AG09309 (cell line): ENCODE results near the gene SLC24A3.

Experiments used
- DNase-seq: peaks from one replicate; pipeline ENCODE4 v3.0.0-alpha.2; 2010; ENCODE audit warnings: low read depth
- H3K4me3 ChIP-seq: 2 replicates; pipeline ENCODE4 v1.5.1; 2011; ENCODE audit warnings: mild to moderate bottlenecking, low read depth, low read length, moderate library complexity; ENCODE audit not compliant: control insufficient read depth
- CTCF ChIP-seq: IDR thresholded peaks from 2 replicates; pipeline ENCODE4 v1.5.1; 2011; ENCODE audit warnings: mild to moderate bottlenecking, low read depth, low read length, inconsistent platforms; ENCODE audit not compliant: insufficient read depth, control insufficient read depth; ENCODE audit errors: missing control alignments

The SLC24A3 gene

GRCh38 chr20:19295076-19295475 lies 82.6 kb downstream of the SLC24A3 start:
- no peak for TF ChIP-seq CTCF
- H3K4me3 ChIP-seq = no peak overlapping the region
- no peak for DNase-seq

GRCh38 chr20:19298652-19299051 lies 86.2 kb downstream of the SLC24A3 start:
- TF ChIP-seq CTCF = no peak
- no peak for DNase-seq

DNA sequence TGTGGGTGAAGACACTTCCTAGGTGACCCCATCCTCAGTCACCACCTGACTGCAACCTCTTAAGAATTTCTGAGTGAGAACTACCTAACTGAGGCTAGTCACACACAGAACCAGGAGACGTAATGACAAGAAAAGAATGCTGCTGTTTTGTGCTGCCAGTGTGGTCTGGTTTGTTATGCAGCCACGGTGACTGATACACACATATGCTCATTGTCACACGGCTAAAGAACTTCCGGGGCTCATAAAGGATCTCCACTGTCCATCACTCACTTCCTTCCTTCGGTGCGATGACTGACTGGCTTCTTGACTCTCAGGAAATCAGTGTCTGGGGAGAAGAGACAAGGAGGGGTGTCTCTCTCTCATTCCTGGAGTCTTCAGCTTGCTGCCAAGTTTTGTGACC lies 88.0 kb downstream of the SLC24A3 start:
- no peak for TF ChIP-seq CTCF
- H3K4me3 ChIP-seq = no peak overlapping the region
- no peak for DNase-seq

More at GRCh38 chr20:19298652-19299051, 86.2 kb downstream of the SLC24A3 start:
- no peak overlapping the region for H3K4me3 ChIP-seq

DNA sequence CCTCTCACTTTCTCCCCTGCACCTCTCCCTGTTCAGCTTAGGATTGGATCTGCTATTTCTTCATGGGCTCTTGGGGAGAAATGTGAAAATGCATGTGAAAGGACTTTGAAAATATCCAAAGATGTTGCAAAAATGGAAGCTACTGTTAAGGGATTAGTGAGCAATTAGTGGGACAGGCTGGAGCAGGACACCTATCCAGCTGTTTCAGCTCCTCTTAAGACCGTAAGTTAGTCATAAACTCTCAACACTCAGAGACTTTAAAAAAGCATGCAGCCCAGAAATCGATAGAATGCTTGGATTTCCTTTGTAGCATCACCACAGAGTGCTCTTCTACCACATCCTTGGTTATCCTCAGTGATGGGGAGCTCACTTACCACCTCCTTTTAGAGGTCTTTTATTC lies 88.7 kb downstream of the SLC24A3 start:
- no peak for DNase-seq
- no peak for TF ChIP-seq CTCF
- H3K4me3 ChIP-seq = no peak overlapping the region

- no peak overlapping the region for H3K4me3 ChIP-seq
- DNase-seq = no peak
- no peak for TF ChIP-seq CTCF
Measured at GRCh38 chr20:19301843-19302242, 89.4 kb downstream of the SLC24A3 start.

GRCh38 chr20:19302714-19303113 lies 90.3 kb downstream of the SLC24A3 start:
- H3K4me3 ChIP-seq = no peak overlapping the region
- TF ChIP-seq CTCF = no peak
- no peak for DNase-seq

DNA sequence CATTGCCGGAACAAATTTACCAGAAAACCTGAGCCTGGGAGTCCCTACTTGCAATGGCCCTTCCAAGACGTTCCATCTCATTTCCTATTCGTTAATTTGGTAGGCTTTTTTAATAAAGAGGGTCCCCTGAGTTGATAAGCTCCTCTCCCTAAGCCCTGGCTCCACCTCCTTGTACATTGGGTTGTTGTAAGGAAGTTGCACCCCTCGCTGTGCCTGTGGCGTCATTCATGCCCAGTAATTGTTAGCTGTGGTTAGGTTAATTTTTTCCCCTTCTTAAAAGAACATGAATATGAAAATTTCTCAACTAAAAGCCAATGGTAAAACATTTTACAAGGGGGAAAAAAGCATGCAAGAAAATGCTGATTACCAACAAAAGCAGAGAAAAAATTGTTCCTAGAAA lies 91.9 kb downstream of the SLC24A3 start:
- H3K4me3 ChIP-seq = no peak overlapping the region
- TF ChIP-seq CTCF = no peak
- DNase-seq = no peak
